ENCODE results near the gene ANKRD24. TPM values are rescaled to one million over a fixed set of nuclear protein-coding genes. Genes with fewer than 3 reads are reported as not detected.

ANKRD24 gene
- 0.87 and 1.1 TPM in 2 replicates for polyA plus RNA-seq (2012; rRNA removed)
- 0.38 and 0.42 TPM in 2 replicates for polyA plus RNA-seq (2012; cell fraction: cytosol; rRNA removed)
- 3.8 and 4.4 TPM in 2 replicates for polyA plus RNA-seq (2012; cell fraction: nucleus; rRNA removed)

- Histone ChIP-seq H3K79me2 (ENCODE audit: insufficient read depth) (peaks cover 16% of the 10 kb centered on the region; the same call in 1 of the 2 replicates), H4K20me1 (ENCODE audit: insufficient read depth) (no peaks in the 10 kb centered on the region), H3F3A (replicated peaks; ENCODE audit: insufficient read depth) (no peaks in the 10 kb centered on the region), H3K4me2 (peak within 1 kb of the TSS; percentile 96), H3K9me2 (no peaks in the 10 kb centered on the region), H3K9ac (peak within 1 kb of the TSS; percentile 88), H2AFZ (ENCODE audit: low read depth) (peak within 1 kb of the TSS; percentile 99), H3K9me3 (no peaks in the 10 kb centered on the region), H3K27ac (ENCODE audit: low read depth in 2 of 2, low read length in 1 of 2) (peak within 1 kb of the TSS; percentile 55 to 84; a peak in 3 of 4 replicates), H3K4me1 (ENCODE audit: control insufficient read depth in 1 of 2, insufficient read depth in 2 of 2, low read depth in 1 of 2, low read length in 1 of 2) (peaks cover 0 to 7% of the 10 kb centered on the region in 2 experiments; a peak in 1 of 4 replicates), H3K4me3 (ENCODE audit: low read depth in 2 of 2, low read length in 1 of 2) (peak within 1 kb of the TSS; percentile 76 to 99), H3K27me3 (ENCODE audit: insufficient read depth) (no peaks in the 10 kb centered on the region), H3K36me3 (replicated peaks in 1 of 2; ENCODE audit: control insufficient read depth in 1 of 2, insufficient read depth in 2 of 2, low read length in 1 of 2) (peaks cover 0 to 5% of the 10 kb centered on the region in 2 experiments)
- WGBS (ENCODE audit: low lambda C conversion rate), result 1% methylated on average over 37 of the region's 58 CpGs
- ChIA-PET CTCF (no interaction called here), POLR2A (no interaction called here)
- DNase-seq, result peak; percentile 99
- TF ChIP-seq CHD2 (IDR thresholded peaks at IDR 0.05; ENCODE audit: low read length, partially characterized antibody), result peak; percentile 68
- TF ChIP-seq POLR2AphosphoS5 (IDR thresholded peaks at IDR 0.05; ENCODE audit: low read depth, low read length), result peak; percentile 78
- no peak; the same call in 1 of the 2 replicates for TF ChIP-seq TCF12 (IDR thresholded peaks at IDR 0.05)
- peak; percentile 98 for TF ChIP-seq GABPA (IDR thresholded peaks at IDR 0.05; ENCODE audit: low read depth)
- no peak for TF ChIP-seq REST (IDR thresholded peaks at IDR 0.05; ENCODE audit: low read depth, low read length)
- TF ChIP-seq YY1 (IDR thresholded peaks at IDR 0.05; ENCODE audit: low read depth), result peak; percentile 84
- no peak for TF ChIP-seq USF1 (IDR thresholded peaks at IDR 0.05; ENCODE audit: borderline replicate concordance, low read depth)
- peak; percentile 61; the same call in 1 of the 2 replicates for TF ChIP-seq FOXJ3 (CRISPR knock-in tag; IDR thresholded peaks at IDR 0.05)
- peak; percentile 71; the same call in 1 of the 2 replicates for TF ChIP-seq SIN3A (IDR thresholded peaks at IDR 0.05; ENCODE audit: borderline replicate concordance, low read depth, low read length)
- no peak for TF ChIP-seq RXRA (IDR thresholded peaks at IDR 0.05; ENCODE audit: borderline replicate concordance, low read depth)
- no peak for TF ChIP-seq SMC3 (IDR thresholded peaks at IDR 0.05; ENCODE audit: low read depth, low read length)
- peak; percentile 75 for TF ChIP-seq GATA2 (CRISPR knock-in tag; IDR thresholded peaks at IDR 0.05)
- no peak for TF ChIP-seq TEAD4 (IDR thresholded peaks at IDR 0.05; ENCODE audit: borderline replicate concordance, insufficient read depth)
- 0 out of 2 replicates have a peak, but pooled peaks have one; percentile 16 for TF ChIP-seq RCOR1 (IDR thresholded peaks at IDR 0.05; ENCODE audit: low read length)
- TF ChIP-seq PBX3 (IDR thresholded peaks at IDR 0.05), result peak; percentile 30; the same call in 1 of the 2 replicates
- peak; percentile 50; the same call in 1 of the 2 replicates for TF ChIP-seq TAF1 (IDR thresholded peaks at IDR 0.05; ENCODE audit: borderline replicate concordance, low read depth, low read length)
- TF ChIP-seq MEF2A (IDR thresholded peaks at IDR 0.05; ENCODE audit: borderline replicate concordance, low read depth), result no peak
- no peak for TF ChIP-seq FOXM1 (IDR thresholded peaks at IDR 0.05; ENCODE audit: low read depth)
- TF ChIP-seq MXI1 (IDR thresholded peaks at IDR 0.05; ENCODE audit: low read depth, low read length), result peak; percentile 93
- 0 out of 2 replicates have a peak, but pooled peaks have one; percentile 24 for TF ChIP-seq ZBTB33 (IDR thresholded peaks at IDR 0.05; ENCODE audit: borderline replicate concordance, low read depth)
- peak; percentile 80 for TF ChIP-seq MAX (IDR thresholded peaks at IDR 0.05; ENCODE audit: low read depth)
- peak; percentile 94 for TF ChIP-seq NRF1 (IDR thresholded peaks at IDR 0.05; ENCODE audit: low read depth, low read length)
- TF ChIP-seq ELF1 (IDR thresholded peaks at IDR 0.05), result peak; percentile 86
Observed at GRCh38 chr19:4182084-4182810, at the start of gene ANKRD24, which contains the start of gene SIRT6. Gene ANKRD24, plus strand, starts transcription at chr19:4182689. Its CDS starts 3,737 bp downstream, at chr19:4186426. Gene SIRT6, minus strand, starts transcription at chr19:4182563. Its CDS starts 24 bp downstream, at chr19:4182539.

Data from SK-N-SH (cell line).